Peyer's patch (tissue), 4 donors: Measurements from ENCODE around the gene AICDA.

ENCODE experiments used
- CTCF ChIP-seq, 6 experiments: fragments of 450-650 bp in 4 of 6; fragments of 200-600 bp in 2 of 6; sonication (generic) in 1 of 6; IDR thresholded peaks; one replicate each; pipeline ENCODE4 v1.5.1; 2017 to 2019; ENCODE audit warnings: antibody characterized with exemption in 6 of 6, mild to moderate bottlenecking in 3 of 6, moderate library complexity in 1 of 6
- POLR2A ChIP-seq, 2 donors: fragments of 450-650 bp; IDR thresholded peaks; one replicate each; pipeline ENCODE4 v1.5.1; 2017; ENCODE audit warnings: antibody characterized with exemption in 2 of 2, mild to moderate bottlenecking in 2 of 2, moderate library complexity in 2 of 2

GRCh38 chr12:8637666-8638065 lies 25.0 kb upstream of the AICDA start:
- TF ChIP-seq POLR2A (IDR thresholded peaks at IDR 0.05) (no peak), CTCF (IDR thresholded peaks at IDR 0.05) (no peak)
